SK-N-SH (cell line): ENCODE data around the gene PBX1. TPM values are rescaled to one million over a fixed set of nuclear protein-coding genes. Genes with fewer than 3 reads are reported as not detected.

Source experiments
- CTCF ChIA-PET: fragments of 300-600, 350-600 bp; formaldehyde crosslinking; extraction: SDS; loops from one replicate; lab custom pipeline; 2021; lab: Yijun Ruan, JAX
- POLR2A ChIA-PET: fragments of 350-600 bp; sonication (Branson Sonifier 250); formaldehyde crosslinking; extraction: SDS; loops from one replicate; lab custom pipeline; 2020; ENCODE audit warnings: antibody characterized with exemption, inconsistent platforms; lab: Yijun Ruan, JAX
- DNase-seq: peaks from one replicate; pipeline ENCODE4 v3.0.0; 2012
- H2AFZ ChIP-seq: fragments of 200-600 bp; sonication (generic); 2 replicates; pipeline ENCODE4 v1.8.1; 2016; ENCODE audit warnings: antibody characterized with exemption, mild to moderate bottlenecking, low read depth
- H3F3A ChIP-seq: fragments of 200-600 bp; sonication (generic); replicated peaks from 2 replicates; pipeline ENCODE3; 2016; ENCODE audit warnings: antibody characterized with exemption, mild to moderate bottlenecking; ENCODE audit not compliant: insufficient read depth
- H3K27ac ChIP-seq, 2 experiments: fragments of 200-500 bp in 1 of 2; fragments of 200-600 bp in 1 of 2; sonication (Bioruptor generic) in 1 of 2; sonication (generic), shearing (Covaris generic) in 1 of 2; 2 replicates each; pipeline versions ENCODE4 v1.5.1 to v1.6.1; 2014 to 2016; ENCODE audit warnings: low read depth in 2 of 2, inconsistent platforms in 1 of 2, low read length in 1 of 2, mild to moderate bottlenecking in 1 of 2, mixed read lengths in 1 of 2
- H3K27me3 ChIP-seq: fragments of 200-600 bp; sonication (generic), shearing (Covaris generic); 2 replicates; pipeline ENCODE4 v1.6.1; 2016; ENCODE audit warnings: mixed run types; ENCODE audit not compliant: insufficient read depth
- H3K36me3 ChIP-seq, 2 experiments: fragments of 200-500 bp in 1 of 2; fragments of 200-600 bp in 1 of 2; sonication (Bioruptor generic) in 1 of 2; sonication (generic) in 1 of 2; replicated peaks in 1 of 2; 2 replicates each; pipeline versions ENCODE3 to v1.5.1; 2014 to 2016; ENCODE audit warnings: low read length in 1 of 2, mild to moderate bottlenecking in 1 of 2; ENCODE audit not compliant: insufficient read depth in 2 of 2, control insufficient read depth in 1 of 2
- H3K4me1 ChIP-seq, 2 experiments: fragments of 200-500 bp in 1 of 2; fragments of 200-600 bp in 1 of 2; sonication (Bioruptor generic) in 1 of 2; sonication (generic), shearing (Covaris generic) in 1 of 2; 2 replicates each; pipeline versions ENCODE4 v1.5.1 to v1.6.1; 2014 to 2016; ENCODE audit warnings: low read depth in 1 of 2, low read length in 1 of 2, mixed run types in 1 of 2; ENCODE audit not compliant: insufficient read depth in 2 of 2, control insufficient read depth in 1 of 2
- H3K4me2 ChIP-seq: fragments of 200-600 bp; sonication (generic), shearing (Covaris generic); 2 replicates; pipeline ENCODE4 v1.6.1; 2017; ENCODE audit warnings: mixed run types
- H3K4me3 ChIP-seq, 2 experiments: fragments of 200-500 bp in 1 of 2; fragments of 200-600 bp in 1 of 2; sonication (Bioruptor generic) in 1 of 2; sonication (generic), shearing (Covaris generic) in 1 of 2; 2 replicates each; pipeline versions ENCODE4 v1.5.1 to v1.8.1; 2014 to 2016; ENCODE audit warnings: low read depth in 2 of 2, inconsistent platforms in 1 of 2, low read length in 1 of 2, mild to moderate bottlenecking in 1 of 2, mixed read lengths in 1 of 2, moderate library complexity in 1 of 2
- H3K79me2 ChIP-seq: fragments of 200-600 bp; sonication (generic); 2 replicates; pipeline ENCODE4 v1.8.1; 2017; ENCODE audit warnings: mild to moderate bottlenecking; ENCODE audit not compliant: insufficient read depth
- H3K9ac ChIP-seq: fragments of 200-600 bp; sonication (generic); 2 replicates; pipeline ENCODE4 v1.6.1; 2017; ENCODE audit warnings: mixed run types
- H3K9me2 ChIP-seq: fragments of 200-600 bp; sonication (generic); 2 replicates; pipeline ENCODE4 v1.6.1; 2017; ENCODE audit warnings: mixed run types
- H3K9me3 ChIP-seq: fragments of 200-600 bp; sonication (generic); 2 replicates; pipeline ENCODE4 v1.6.1; 2017; ENCODE audit warnings: mixed run types, mild to moderate bottlenecking, moderate library complexity
- H4K20me1 ChIP-seq: fragments of 200-600 bp; sonication (generic); 2 replicates; pipeline ENCODE4 v1.6.1; 2017; ENCODE audit warnings: mild to moderate bottlenecking, mixed run types; ENCODE audit not compliant: insufficient read depth
- CHD2 ChIP-seq: fragments of 150-350 bp; IDR thresholded peaks from 2 replicates; pipeline ENCODE4 v1.6.1; 2018; ENCODE audit warnings: low read length; ENCODE audit not compliant: partially characterized antibody
- ELF1 ChIP-seq: IDR thresholded peaks from 2 replicates; pipeline ENCODE4 v1.4.0; 2012
- EP300 ChIP-seq, 2 experiments: IDR thresholded peaks; 2 replicates each; pipeline versions ENCODE4 v1.4.0 to v1.6.1; 2012; ENCODE audit warnings: borderline replicate concordance in 1 of 2, low read depth in 1 of 2, low read length in 1 of 2
- EZH2phosphoT487 ChIP-seq: fragments of 200-600 bp; sonication (generic); IDR thresholded peaks from 2 replicates; pipeline ENCODE4 v1.6.1; 2017; ENCODE audit warnings: low read depth, mixed run types, mild to moderate bottlenecking, antibody characterized with exemption, moderate library complexity, borderline replicate concordance
- FOSL2 ChIP-seq: IDR thresholded peaks from 2 replicates; pipeline ENCODE4 v1.4.0; 2012; ENCODE audit warnings: low read depth, mild to moderate bottlenecking, moderate library complexity, borderline replicate concordance
- GABPA ChIP-seq: IDR thresholded peaks from 2 replicates; pipeline ENCODE4 v1.4.0; 2012; ENCODE audit warnings: low read depth, mild to moderate bottlenecking
- JUND ChIP-seq: IDR thresholded peaks from 2 replicates; pipeline ENCODE4 v1.4.0; 2012
- MXI1 ChIP-seq: IDR thresholded peaks from 2 replicates; pipeline ENCODE4 v1.6.1; 2012; ENCODE audit warnings: mild to moderate bottlenecking, low read depth, low read length, improper control_type of control experiment
- NFIC ChIP-seq: IDR thresholded peaks from 2 replicates; pipeline ENCODE4 v1.4.0; 2012; ENCODE audit warnings: borderline replicate concordance
- NRF1 ChIP-seq: IDR thresholded peaks from 2 replicates; pipeline ENCODE4 v1.6.1; 2012; ENCODE audit warnings: low read depth, mild to moderate bottlenecking, low read length
- POLR2AphosphoS5 ChIP-seq: IDR thresholded peaks from 2 replicates; pipeline ENCODE4 v1.6.1; 2012; ENCODE audit warnings: low read depth, low read length
- RAD21 ChIP-seq: IDR thresholded peaks from 2 replicates; pipeline ENCODE4 v1.6.1; 2012; ENCODE audit warnings: mild to moderate bottlenecking, low read length
- RCOR1 ChIP-seq: fragments of 150-350 bp; IDR thresholded peaks from 2 replicates; pipeline ENCODE4 v1.6.1; 2017; ENCODE audit warnings: antibody characterized with exemption, low read length
- SIN3A ChIP-seq: IDR thresholded peaks from 2 replicates; pipeline ENCODE4 v1.6.1; 2012; ENCODE audit warnings: low read depth, mild to moderate bottlenecking, low read length, moderate library complexity, borderline replicate concordance
- SMC3 ChIP-seq: IDR thresholded peaks from 2 replicates; pipeline ENCODE4 v1.6.1; 2012; ENCODE audit warnings: low read depth, low read length, improper control_type of control experiment
- TCF12 ChIP-seq: IDR thresholded peaks from 2 replicates; pipeline ENCODE4 v1.4.0; 2012
- YY1 ChIP-seq: IDR thresholded peaks from 2 replicates; pipeline ENCODE4 v1.4.0; 2012; ENCODE audit warnings: low read depth, mild to moderate bottlenecking
- WGBS: methylation state at CpG from one replicate; pipeline ENCODE4 v1.1.6; 2017; ENCODE audit warnings: low lambda C conversion rate; 5-methylcytosine and 5-hydroxymethylcytosine counted together
- polyA plus RNA-seq, 3 experiments: library from polyadenylated mRNA; depleted of rRNA; stranded (reverse); fragments of >200 nt; gene quantifications; 2 replicates each; pipeline ENCODE4 v1.2.3, GENCODE V29; 2012
- TF ChIP-seq, protein P1 (sequence below): IDR thresholded peaks from 2 replicates; pipeline ENCODE4 v1.4.0; 2012; ENCODE audit warnings: low read depth, borderline replicate concordance
- TF ChIP-seq, protein P2 (sequence below): fragments of 150-350 bp; IDR thresholded peaks from 2 replicates; pipeline ENCODE4 v1.6.1; 2017; ENCODE audit warnings: antibody characterized with exemption, low read length, low read depth, borderline replicate concordance
- TF ChIP-seq, protein P3 (sequence below): IDR thresholded peaks from 2 replicates; pipeline ENCODE4 v1.6.1; 2012; ENCODE audit warnings: mild to moderate bottlenecking, low read depth, low read length, moderate library complexity
- TF ChIP-seq, protein P4 (sequence below): fragments of 150-350 bp; IDR thresholded peaks from 2 replicates; pipeline ENCODE4 v1.6.1; 2016; ENCODE audit warnings: mild to moderate bottlenecking, low read depth, low read length
- TF ChIP-seq, protein P5 (sequence below): IDR thresholded peaks from 2 replicates; pipeline ENCODE4 v1.4.0; 2012; ENCODE audit warnings: low read depth

The PBX1 gene
- polyA plus RNA-seq, 1 of the 3 experiments (the other 2 are of a cell fraction) = 27.0 TPM

GRCh38 chr1:164771041-164771618 lies 212.1 kb downstream of the PBX1 start (continued):
- TF ChIP-seq RAD21 = no peak
- TF ChIP-seq, all 33 proteins: peak for 0

- CTCF ChIA-PET = interaction anchor here (0.7 to 1.8 kb wide), 2 partner anchors 15 to 25 kb away, joined by 5 to 10 read pairs; no protein-coding TSS in a partner anchor
- H3K4me1 ChIP-seq = peaks cover 49 to 50% of the 10 kb centered on the region in 2 experiments
- TF ChIP-seq MXI1 (no peak), ELF1 (peak; percentile 49; the same call in 1 of the 2 replicates), EP300 (IDR thresholded peaks at IDR 0.05; ENCODE audit: borderline replicate concordance in 1 of 2, low read depth in 1 of 2, low read length in 1 of 2) (peak in 1 of 2 experiments; percentile 89; a peak in 1 of 4 replicates), EZH2phosphoT487 (no peak), NFIC (peak; percentile 65), JUND (peak; percentile 68), RAD21 (no peak), YY1 (peak; percentile 84; the same call in 1 of the 2 replicates), POLR2AphosphoS5 (peak; percentile 39; the same call in 1 of the 2 replicates), GABPA (peak; percentile 11; the same call in 1 of the 2 replicates), SIN3A (0 out of 2 replicates have a peak, but pooled peaks have one; percentile 34), NRF1 (no peak), SMC3 (no peak), TCF12 (peak; percentile 82), RCOR1 (no peak), FOSL2 (peak; percentile 57; the same call in 1 of the 2 replicates), CHD2 (peak; percentile 11)
- TF ChIP-seq, protein P1, sequence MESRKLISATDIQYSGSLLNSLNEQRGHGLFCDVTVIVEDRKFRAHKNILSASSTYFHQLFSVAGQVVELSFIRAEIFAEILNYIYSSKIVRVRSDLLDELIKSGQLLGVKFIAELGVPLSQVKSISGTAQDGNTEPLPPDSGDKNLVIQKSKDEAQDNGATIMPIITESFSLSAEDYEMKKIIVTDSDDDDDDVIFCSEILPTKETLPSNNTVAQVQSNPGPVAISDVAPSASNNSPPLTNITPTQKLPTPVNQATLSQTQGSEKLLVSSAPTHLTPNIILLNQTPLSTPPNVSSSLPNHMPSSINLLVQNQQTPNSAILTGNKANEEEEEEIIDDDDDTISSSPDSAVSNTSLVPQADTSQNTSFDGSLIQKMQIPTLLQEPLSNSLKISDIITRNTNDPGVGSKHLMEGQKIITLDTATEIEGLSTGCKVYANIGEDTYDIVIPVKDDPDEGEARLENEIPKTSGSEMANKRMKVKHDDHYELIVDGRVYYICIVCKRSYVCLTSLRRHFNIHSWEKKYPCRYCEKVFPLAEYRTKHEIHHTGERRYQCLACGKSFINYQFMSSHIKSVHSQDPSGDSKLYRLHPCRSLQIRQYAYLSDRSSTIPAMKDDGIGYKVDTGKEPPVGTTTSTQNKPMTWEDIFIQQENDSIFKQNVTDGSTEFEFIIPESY = 0 out of 2 replicates have a peak, but pooled peaks have one; percentile 51
- TF ChIP-seq, protein P2, sequence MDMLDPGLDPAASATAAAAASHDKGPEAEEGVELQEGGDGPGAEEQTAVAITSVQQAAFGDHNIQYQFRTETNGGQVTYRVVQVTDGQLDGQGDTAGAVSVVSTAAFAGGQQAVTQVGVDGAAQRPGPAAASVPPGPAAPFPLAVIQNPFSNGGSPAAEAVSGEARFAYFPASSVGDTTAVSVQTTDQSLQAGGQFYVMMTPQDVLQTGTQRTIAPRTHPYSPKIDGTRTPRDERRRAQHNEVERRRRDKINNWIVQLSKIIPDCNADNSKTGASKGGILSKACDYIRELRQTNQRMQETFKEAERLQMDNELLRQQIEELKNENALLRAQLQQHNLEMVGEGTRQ = no peak
- TF ChIP-seq, protein P3, sequence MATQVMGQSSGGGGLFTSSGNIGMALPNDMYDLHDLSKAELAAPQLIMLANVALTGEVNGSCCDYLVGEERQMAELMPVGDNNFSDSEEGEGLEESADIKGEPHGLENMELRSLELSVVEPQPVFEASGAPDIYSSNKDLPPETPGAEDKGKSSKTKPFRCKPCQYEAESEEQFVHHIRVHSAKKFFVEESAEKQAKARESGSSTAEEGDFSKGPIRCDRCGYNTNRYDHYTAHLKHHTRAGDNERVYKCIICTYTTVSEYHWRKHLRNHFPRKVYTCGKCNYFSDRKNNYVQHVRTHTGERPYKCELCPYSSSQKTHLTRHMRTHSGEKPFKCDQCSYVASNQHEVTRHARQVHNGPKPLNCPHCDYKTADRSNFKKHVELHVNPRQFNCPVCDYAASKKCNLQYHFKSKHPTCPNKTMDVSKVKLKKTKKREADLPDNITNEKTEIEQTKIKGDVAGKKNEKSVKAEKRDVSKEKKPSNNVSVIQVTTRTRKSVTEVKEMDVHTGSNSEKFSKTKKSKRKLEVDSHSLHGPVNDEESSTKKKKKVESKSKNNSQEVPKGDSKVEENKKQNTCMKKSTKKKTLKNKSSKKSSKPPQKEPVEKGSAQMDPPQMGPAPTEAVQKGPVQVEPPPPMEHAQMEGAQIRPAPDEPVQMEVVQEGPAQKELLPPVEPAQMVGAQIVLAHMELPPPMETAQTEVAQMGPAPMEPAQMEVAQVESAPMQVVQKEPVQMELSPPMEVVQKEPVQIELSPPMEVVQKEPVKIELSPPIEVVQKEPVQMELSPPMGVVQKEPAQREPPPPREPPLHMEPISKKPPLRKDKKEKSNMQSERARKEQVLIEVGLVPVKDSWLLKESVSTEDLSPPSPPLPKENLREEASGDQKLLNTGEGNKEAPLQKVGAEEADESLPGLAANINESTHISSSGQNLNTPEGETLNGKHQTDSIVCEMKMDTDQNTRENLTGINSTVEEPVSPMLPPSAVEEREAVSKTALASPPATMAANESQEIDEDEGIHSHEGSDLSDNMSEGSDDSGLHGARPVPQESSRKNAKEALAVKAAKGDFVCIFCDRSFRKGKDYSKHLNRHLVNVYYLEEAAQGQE = 0 out of 2 replicates have a peak, but pooled peaks have one; percentile 31
- TF ChIP-seq, protein P4, sequence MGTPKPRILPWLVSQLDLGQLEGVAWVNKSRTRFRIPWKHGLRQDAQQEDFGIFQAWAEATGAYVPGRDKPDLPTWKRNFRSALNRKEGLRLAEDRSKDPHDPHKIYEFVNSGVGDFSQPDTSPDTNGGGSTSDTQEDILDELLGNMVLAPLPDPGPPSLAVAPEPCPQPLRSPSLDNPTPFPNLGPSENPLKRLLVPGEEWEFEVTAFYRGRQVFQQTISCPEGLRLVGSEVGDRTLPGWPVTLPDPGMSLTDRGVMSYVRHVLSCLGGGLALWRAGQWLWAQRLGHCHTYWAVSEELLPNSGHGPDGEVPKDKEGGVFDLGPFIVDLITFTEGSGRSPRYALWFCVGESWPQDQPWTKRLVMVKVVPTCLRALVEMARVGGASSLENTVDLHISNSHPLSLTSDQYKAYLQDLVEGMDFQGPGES = no peak
- TF ChIP-seq, protein P5, sequence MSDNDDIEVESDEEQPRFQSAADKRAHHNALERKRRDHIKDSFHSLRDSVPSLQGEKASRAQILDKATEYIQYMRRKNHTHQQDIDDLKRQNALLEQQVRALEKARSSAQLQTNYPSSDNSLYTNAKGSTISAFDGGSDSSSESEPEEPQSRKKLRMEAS = peak; percentile 67
These were observed 212.8 kb downstream of the PBX1 start for GRCh38 chr1:164771619-164772361.

More at GRCh38 chr1:164771619-164772361, 212.8 kb downstream of the PBX1 start:
- no peaks in the 10 kb centered on the region for H3K36me3 ChIP-seq
- H3K4me3 ChIP-seq = no peak overlapping the region
- H3K9me3 ChIP-seq = no peaks in the 10 kb centered on the region
- H3K79me2 ChIP-seq = no peaks in the 10 kb centered on the region
- peaks cover 42% of the 10 kb centered on the region for H3F3A ChIP-seq
- H4K20me1 ChIP-seq = no peaks in the 10 kb centered on the region
- POLR2A ChIA-PET = no interaction called here
- H3K27me3 ChIP-seq = no peaks in the 10 kb centered on the region
- no peak for DNase-seq
- H3K4me2 ChIP-seq = peak overlapping the region; percentile 44
- H3K9ac ChIP-seq = peak overlapping the region; percentile 37
- H2AFZ ChIP-seq = peak overlapping the region; percentile 23; the same call in 1 of the 2 replicates
- no peaks in the 10 kb centered on the region for H3K9me2 ChIP-seq
- 26% methylated on average over 7 of the region's 7 CpGs for WGBS
- H3K27ac ChIP-seq = peak overlapping the region; percentile 93 to 96
